NCI-H1694 treated with DMSO at 0.1 percent for 48 hours (cell line): ENCODE results near the gene ADAMTS6.
"Not testable (repeated sequence)": the region's sequence is repeated elsewhere in the genome, so short reads cannot be mapped to it uniquely, and the experiment has no call there.

Experiments
- DNase-seq: peaks from one replicate; lab custom pipeline; 2025; lab: John Stamatoyannopoulos, UW

Gene ADAMTS6

DNA sequence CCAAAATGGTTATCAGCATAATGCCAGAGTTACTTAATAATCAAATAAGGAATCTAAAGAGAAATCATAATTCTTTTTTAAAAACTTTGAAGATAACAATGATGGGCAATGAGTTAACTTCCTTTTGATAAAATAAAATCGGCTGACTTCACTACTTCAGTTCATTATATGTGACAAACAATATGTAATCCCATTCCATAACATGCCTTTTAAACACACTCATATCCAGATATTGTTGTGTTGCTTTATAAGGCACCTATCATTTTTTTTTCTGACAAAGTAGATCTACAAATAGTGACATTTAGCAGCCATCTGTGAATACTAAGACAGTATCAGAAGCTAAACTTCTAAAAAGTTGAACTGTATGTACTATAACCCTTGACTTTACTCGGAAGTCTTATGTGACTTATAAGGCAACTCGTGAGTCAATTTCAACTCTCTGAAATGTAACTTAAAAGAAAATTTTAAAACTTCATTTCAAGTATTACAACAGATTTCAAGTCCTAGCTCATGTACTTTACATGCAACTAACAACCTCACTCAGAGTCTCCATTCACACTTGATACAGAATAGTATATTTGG lies 7.5 kb downstream of the ADAMTS6 start:
- DNase-seq: no peak

DNA sequence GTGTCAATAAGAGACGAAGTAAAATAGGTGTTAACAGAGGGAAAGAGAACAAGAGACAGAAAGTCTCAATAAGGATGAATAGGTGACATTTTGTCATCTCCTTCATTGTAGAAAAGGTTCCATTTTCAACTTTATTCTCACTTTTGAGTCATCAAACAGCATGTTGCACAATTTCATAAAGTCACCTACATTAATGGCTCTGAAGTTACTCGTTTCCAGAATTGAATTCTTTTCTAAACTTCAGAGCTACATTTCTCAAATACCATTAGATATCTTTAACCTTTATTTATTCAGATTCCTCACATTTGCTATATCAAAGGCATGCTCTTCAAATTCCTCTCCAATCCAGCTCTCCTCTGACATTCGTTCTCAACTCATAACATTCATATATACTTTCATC lies 13.1 kb downstream of the ADAMTS6 start:
- no peak for DNase-seq

DNA sequence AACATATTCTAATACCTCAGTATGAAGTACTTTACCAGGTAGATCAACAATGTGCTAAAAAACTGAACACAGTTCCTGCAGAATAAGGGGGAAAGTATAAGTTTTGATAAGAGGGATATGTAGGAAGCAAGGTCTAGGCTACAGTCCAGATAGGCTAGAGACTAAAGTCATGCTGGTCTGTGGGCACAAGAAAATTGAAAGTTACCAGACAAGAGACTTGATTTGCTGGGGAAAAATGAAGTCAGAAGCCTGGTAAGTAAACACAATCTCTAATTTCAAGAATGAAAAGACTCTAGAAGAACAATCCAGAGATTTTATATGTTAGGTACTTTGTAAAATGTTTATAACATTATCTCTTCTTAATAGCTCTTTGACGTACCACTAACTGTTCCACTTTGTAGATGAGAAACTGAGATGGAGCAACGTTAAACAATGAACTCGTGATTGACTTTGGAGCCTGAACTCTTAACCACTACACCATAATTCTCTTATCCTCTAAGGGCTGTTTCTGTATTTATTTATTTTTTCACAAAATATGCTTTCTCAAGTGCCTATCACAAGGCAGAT lies 19.5 kb downstream of the ADAMTS6 start:
- no peak for DNase-seq

GRCh38 chr5:65461490-65461889 lies 20.2 kb downstream of the ADAMTS6 start:
- DNase-seq: no peak

DNA sequence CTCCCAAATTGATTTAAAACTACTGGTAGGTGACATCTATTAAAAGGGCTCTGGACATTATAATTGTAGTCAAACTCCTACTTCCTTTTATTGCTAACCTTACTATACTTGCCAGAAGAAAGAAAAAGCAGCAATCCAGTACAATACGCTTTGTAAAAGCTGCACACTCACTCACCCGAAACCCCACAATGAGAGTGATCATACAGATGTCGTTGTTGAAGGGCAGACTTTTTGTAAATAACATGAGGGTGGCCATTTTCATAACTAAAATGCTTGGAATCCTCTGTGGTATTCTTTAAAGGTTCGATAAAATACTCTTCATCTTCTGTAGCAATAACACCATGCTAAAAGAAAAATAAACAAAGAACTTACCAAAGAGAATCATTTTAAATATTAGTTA lies 21.7 kb downstream of the ADAMTS6 start:
- no peak for DNase-seq

DNA sequence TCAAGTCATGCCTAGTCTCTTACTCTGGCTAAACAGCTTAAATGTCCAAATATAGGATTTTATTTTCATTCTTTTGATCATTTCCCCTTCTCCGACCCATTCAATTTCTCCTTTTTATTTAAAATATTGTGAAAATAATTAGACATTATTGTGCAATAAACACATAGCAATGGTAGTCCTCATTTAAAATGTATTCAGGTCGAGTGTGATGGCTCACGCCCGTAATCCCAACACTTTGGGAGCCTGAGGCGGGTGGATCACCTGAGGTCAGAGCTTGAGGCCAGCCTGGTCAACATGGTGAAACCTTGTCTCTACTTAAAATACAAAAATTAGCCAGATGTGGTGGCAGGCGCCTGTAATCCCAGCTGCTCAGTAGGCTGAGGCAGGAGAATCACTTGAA lies 26.7 kb downstream of the ADAMTS6 start:
- DNase-seq: no peak

DNA sequence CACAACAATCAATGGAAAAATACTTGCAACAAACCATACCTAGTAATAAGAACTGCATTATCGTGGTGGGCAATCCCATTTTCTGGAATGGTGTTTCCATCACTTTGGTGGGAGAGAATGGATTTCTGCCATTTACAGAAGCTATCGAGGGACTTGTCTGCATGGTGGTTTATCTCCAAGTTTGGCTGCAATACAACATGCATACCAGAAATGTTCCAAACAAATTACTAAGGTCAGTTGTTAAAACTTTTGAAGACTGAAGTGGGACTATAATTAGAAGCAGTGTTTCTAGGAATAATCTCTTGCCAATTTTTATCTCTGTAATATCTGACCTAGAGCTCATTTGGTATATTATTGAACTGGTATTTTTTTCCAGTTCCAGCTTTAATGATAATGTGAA lies 30.3 kb downstream of the ADAMTS6 start:
- no peak for DNase-seq

GRCh38 chr5:65446682-65447081 lies 35.0 kb downstream of the ADAMTS6 start:
- no peak for DNase-seq

GRCh38 chr5:65441800-65442199 lies 39.9 kb downstream of the ADAMTS6 start:
- DNase-seq: no peak

DNA sequence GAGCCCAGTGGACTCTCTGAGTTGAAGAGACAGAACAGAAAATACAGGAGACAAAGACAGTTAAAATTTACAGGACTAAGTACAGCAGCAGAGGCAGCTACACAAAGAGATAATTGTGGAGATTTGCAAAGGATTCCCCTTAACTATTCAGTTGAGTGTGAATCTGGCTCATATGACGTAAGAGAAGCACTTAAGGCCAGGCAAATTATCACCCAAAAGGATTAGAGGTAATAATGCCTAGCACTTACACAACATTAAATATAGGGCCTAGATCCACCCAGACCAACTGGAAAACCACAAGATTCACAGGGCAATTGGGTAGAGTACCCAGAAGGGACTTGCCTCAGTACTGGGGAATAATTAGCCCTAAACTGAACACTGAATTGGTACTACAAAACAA lies 41.3 kb downstream of the ADAMTS6 start:
- DNase-seq: no peak

DNA sequence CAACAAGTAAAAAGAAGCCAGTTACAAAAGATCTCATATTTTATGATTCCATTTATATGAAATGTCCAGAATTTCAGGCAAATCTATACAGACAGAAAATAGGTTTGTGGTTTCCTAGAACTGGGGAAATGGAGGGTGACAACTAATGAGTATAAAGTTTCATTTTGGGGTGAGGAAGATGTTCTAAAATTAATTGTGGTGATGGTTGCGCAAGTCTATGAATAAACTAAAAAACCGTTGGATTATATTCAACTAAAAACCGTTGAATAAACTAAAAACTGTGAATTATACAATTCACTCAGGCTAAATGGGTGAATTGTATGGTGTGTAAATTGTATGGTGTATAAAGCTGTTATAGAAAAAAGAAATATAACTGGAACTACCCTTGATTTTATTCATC lies 47.6 kb downstream of the ADAMTS6 start:
- no peak for DNase-seq

GRCh38 chr5:65426656-65427055 lies 55.1 kb downstream of the ADAMTS6 start:
- no peak for DNase-seq

- no peak for DNase-seq
Observed at GRCh38 chr5:65423623-65424022, 58.1 kb downstream of the ADAMTS6 start.

DNA sequence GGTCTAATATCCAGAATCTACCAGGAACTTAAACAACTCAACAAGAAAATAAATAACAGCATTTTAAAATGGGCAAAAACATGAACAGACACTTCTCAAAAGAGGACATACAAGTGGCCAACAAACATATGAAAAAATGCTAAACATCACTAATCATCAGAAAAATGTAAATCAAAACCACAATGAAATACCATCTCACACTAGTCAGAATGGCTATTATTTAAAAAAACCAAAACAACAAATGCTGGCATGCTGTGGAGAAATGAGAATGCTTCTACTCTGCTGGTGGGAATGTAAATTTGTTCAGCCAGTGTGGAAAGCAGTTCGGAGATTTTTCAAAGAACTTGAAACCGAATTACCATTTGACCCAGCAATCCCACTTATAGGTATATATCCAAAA lies 63.1 kb downstream of the ADAMTS6 start:
- no peak for DNase-seq

DNA sequence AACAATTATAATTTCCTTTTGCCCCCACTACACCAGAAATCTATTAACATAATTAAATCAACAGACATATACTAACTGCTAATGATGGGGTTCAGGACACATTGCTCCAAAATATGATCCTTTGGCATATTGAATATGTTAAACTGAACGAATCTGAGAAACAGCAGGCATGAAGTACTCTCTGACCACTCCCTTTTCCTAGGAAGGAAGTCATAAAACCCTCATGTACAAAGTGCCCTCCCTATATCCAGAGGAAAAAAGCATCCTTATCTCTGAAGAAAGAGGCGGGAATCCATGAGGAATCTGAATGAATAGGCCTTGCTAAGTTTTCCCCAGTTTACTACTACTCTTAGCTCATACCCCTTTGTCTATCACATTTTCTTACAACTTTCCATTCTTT lies 67.9 kb downstream of the ADAMTS6 start:
- no peak for DNase-seq

- DNase-seq: no peak
Observed at GRCh38 chr5:65412842-65413241, 68.9 kb downstream of the ADAMTS6 start.

DNA sequence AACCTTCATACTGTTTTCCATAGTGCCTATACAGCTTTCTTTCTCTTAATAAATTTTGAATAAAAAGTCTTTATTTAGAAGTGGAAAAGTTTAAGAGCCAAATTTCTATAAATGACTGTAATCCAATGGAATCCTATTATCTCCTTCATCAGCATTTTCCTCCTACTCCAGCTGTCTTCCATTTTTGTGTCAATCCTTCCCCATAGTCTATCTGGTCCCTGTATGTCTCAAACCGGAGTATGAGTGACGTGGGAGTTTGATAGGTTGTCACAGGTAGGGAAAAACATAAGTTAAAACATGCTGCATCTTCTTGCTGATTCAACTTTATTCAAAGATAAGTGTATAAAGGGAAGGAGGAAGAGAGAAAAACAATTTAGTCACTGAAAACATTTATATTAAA lies 70.4 kb downstream of the ADAMTS6 start:
- no peak for DNase-seq

GRCh38 chr5:65395526-65396155 lies 86.1 kb downstream of the ADAMTS6 start:
- DNase-seq: no peak

DNA sequence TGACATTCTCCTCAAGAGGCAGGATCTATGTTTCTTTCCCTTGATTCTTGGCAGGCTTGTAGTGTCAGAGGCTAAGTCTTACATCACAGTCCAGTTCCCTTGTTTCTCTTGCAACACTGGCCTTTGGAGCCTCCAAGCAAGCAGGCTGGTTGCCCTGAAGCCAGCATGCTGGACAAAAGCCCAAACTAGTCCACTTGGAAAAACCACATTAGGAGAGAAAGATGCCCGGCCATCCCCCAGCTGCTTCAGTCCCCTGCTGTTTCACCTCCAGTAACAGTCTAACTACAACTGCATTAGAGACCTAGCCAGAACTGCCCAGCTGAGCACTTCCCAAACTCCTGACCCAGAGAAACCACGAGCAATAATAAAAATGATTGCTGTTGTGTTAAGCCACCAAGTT lies 87.6 kb downstream of the ADAMTS6 start:
- DNase-seq: no peak

- no peak for DNase-seq
Observed at GRCh38 chr5:65391591-65391990, 90.1 kb downstream of the ADAMTS6 start.

- no peak for DNase-seq
Observed at GRCh38 chr5:65390208-65390607, 91.5 kb downstream of the ADAMTS6 start.

DNA sequence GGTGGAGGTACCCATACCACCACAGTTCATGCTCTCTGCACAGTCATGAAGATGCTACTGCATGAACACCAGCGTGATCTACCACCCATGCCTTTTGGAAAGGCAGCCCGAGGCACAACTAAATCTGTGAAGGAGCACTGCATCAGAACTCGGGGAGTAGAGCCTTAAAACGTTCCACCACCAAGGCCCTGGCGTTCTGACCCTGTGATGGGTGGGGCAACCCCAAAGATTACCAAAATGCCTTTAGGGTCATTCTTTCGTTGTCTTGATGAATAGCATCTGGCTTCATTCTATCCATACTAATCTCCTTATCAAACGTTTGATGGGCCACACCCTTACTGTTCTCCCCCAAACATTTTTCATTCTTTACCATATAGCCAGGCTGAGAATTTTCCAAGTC lies 97.9 kb downstream of the ADAMTS6 start:
- no peak for DNase-seq

DNA sequence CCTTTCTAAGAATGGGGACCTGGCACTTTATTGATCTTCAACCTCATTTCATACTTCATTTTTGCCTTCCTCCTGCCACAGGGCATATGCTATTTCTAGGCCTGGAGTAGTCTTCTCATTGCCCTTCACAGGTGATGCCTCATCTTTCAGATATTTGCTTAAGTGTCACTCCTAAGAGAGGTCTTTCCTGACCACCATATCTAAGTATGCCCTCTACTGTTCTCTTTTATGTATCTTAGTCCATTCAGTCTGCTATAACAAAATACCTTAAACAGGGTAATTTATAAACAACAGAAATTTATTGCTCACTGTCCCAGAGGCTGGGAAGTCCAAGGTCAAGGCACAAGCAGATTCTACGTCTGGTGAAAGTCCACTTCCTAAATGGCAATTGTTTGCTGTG lies 99.1 kb downstream of the ADAMTS6 start:
- no peak for DNase-seq

GRCh38 chr5:65370505-65370904 lies 111.2 kb downstream of the ADAMTS6 start:
- DNase-seq: not testable (repeated sequence)
